K562 (cell line): ENCODE data around the gene NCOA1. TPM values are rescaled to one million over a fixed set of nuclear protein-coding genes. Genes with fewer than 3 reads are reported as not detected.
A peak's percentile ranks its signal among the peaks of the same experiment; 100 is the strongest.

Experiments used
- ATF1 ChIP-seq, 2 experiments: fragments of 450-650 bp in 1 of 2; IDR thresholded peaks; 2 replicates each; pipeline ENCODE4 v1.6.1; 2016; ENCODE audit warnings: missing compliant biosample characterization in 1 of 2, missing genetic modification characterization in 1 of 2
- DACH1 ChIP-seq: fragments of 450-650 bp; IDR thresholded peaks from 2 replicates; pipeline ENCODE4 v1.6.1; 2018; ENCODE audit not compliant: partially characterized antibody
- LEF1 ChIP-seq: fragments of 450-650 bp; IDR thresholded peaks from 2 replicates; pipeline ENCODE4 v1.6.1; 2016; ENCODE audit warnings: mild to moderate bottlenecking
- MECOM ChIP-seq: fragments of 250-450 bp; sonication (Bioruptor Pico); IDR thresholded peaks from 2 replicates; pipeline ENCODE4 v1.8.0; 2022; ENCODE audit warnings: inconsistent platforms
- NFE2L1 ChIP-seq: fragments of 450-650 bp; IDR thresholded peaks from 2 replicates; pipeline ENCODE4 v1.6.1; 2016; ENCODE audit warnings: missing genetic modification characterization, low read depth, mild to moderate bottlenecking, missing compliant biosample characterization, moderate library complexity, borderline replicate concordance
- PTBP1 ChIP-seq: fragments of 200-400 bp; formaldehyde crosslinking; IDR thresholded peaks from 2 replicates; pipeline ENCODE4 v1.6.1; 2017; ENCODE audit warnings: low read depth, low read length
- TAF1 ChIP-seq: IDR thresholded peaks from 2 replicates; pipeline ENCODE4 v1.6.1; 2011; ENCODE audit warnings: mild to moderate bottlenecking, low read length, moderate library complexity; ENCODE audit not compliant: insufficient read depth, control insufficient read depth, severe bottlenecking; ENCODE audit errors: extremely low read depth
- TARDBP ChIP-seq: fragments of 450-650 bp; IDR thresholded peaks from 2 replicates; pipeline ENCODE4 v1.6.1; 2016
- polyA plus RNA-seq, 8 experiments: library from polyadenylated mRNA; depleted of rRNA in 4 of 8; stranded (reverse) in 5 of 8; unstranded in 3 of 8; fragments of >200 nt; fragmentation: Nextera tagmentation in 2 of 8; fragmentation: Illumina TruSeq in 1 of 8; extraction: Ambion mirVana in 2 of 8; extraction: Trizol in 1 of 8; gene quantifications; 2 replicates each; pipeline versions ENCODE4 v1.2.1 to v1.2.3, GENCODE V29; 2011 to 2014; ENCODE audit warnings: inconsistent platforms in 1 of 8, missing spikeins in 1 of 8
- total RNA-seq, 7 experiments: library from RNA; depleted of rRNA in 6 of 7; stranded (reverse); fragments of >200 nt in 6 of 7; fragmentation: Illumina TruSeq in 2 of 7; extraction: Trizol in 2 of 7; gene quantifications; 2 replicates each; pipeline versions ENCODE4 v1.2.1 to v1.2.3, GENCODE V29; 2011 to 2021; ENCODE audit warnings: low replicate concordance in 1 of 7
- TF ChIP-seq, protein P1 (sequence below): fragments of 450-650 bp; IDR thresholded peaks from 2 replicates; pipeline ENCODE4 v1.6.1; 2016; ENCODE audit warnings: low read depth, mild to moderate bottlenecking, moderate library complexity
- TF ChIP-seq, protein P2 (sequence below): fragments of 450-650 bp; formaldehyde crosslinking; IDR thresholded peaks from 2 replicates; pipeline ENCODE4 v1.4.0; 2022; ENCODE audit warnings: missing genetic modification characterization
- TF ChIP-seq, protein P3 (sequence below): fragments of 450-650 bp; IDR thresholded peaks from 2 replicates; pipeline ENCODE4 v1.6.1; 2016; ENCODE audit warnings: low read depth
- TF ChIP-seq, protein P4 (sequence below): sonication (generic); formaldehyde crosslinking; IDR thresholded peaks from 2 replicates; pipeline ENCODE4 v1.8.0; 2023; ENCODE audit warnings: mild to moderate bottlenecking, missing genetic modification reagents
- TF ChIP-seq, protein P5 (sequence below): sonication (generic); formaldehyde crosslinking; IDR thresholded peaks from 2 replicates; pipeline ENCODE4 v1.8.0; 2022; ENCODE audit warnings: mild to moderate bottlenecking, missing genetic modification reagents

NCOA1 gene
- total and polyA plus RNA-seq, 9 of the 15 experiments (the other 6 are each of a cell fraction or from before 2014, with no cell fraction given), result 4.9 to 25.7 (median 17.0) TPM

DNA sequence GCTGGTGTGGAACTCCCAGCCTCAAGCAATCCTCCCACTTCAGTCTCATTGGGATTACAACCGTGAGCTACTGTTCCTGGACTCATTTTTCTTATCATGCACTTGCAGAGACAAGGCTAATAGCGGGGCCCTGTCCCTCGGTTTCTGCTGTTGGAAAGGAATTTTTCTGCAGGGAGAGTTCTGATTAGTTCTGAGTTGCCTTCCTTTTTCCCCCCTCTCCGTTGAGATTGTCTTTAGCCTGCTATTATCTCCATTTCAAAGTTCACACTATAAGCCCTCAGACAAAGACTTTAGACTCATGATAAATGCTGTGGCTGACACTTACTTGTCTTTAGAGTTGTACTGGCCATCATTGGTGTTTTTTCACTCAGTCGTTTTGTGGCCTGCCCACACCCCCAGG is 97.2 kb downstream of the NCOA1 start (continued):
- TF ChIP-seq, protein P1, sequence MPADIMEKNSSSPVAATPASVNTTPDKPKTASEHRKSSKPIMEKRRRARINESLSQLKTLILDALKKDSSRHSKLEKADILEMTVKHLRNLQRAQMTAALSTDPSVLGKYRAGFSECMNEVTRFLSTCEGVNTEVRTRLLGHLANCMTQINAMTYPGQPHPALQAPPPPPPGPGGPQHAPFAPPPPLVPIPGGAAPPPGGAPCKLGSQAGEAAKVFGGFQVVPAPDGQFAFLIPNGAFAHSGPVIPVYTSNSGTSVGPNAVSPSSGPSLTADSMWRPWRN, result no peak
- TF ChIP-seq, protein P2, sequence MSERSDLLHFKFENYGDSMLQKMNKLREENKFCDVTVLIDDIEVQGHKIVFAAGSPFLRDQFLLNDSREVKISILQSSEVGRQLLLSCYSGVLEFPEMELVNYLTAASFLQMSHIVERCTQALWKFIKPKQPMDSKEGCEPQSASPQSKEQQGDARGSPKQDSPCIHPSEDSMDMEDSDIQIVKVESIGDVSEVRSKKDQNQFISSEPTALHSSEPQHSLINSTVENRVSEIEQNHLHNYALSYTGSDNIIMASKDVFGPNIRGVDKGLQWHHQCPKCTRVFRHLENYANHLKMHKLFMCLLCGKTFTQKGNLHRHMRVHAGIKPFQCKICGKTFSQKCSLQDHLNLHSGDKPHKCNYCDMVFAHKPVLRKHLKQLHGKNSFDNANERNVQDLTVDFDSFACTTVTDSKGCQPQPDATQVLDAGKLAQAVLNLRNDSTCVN (CRISPR knock-in tag), result no peak
- TF ChIP-seq, protein P3, sequence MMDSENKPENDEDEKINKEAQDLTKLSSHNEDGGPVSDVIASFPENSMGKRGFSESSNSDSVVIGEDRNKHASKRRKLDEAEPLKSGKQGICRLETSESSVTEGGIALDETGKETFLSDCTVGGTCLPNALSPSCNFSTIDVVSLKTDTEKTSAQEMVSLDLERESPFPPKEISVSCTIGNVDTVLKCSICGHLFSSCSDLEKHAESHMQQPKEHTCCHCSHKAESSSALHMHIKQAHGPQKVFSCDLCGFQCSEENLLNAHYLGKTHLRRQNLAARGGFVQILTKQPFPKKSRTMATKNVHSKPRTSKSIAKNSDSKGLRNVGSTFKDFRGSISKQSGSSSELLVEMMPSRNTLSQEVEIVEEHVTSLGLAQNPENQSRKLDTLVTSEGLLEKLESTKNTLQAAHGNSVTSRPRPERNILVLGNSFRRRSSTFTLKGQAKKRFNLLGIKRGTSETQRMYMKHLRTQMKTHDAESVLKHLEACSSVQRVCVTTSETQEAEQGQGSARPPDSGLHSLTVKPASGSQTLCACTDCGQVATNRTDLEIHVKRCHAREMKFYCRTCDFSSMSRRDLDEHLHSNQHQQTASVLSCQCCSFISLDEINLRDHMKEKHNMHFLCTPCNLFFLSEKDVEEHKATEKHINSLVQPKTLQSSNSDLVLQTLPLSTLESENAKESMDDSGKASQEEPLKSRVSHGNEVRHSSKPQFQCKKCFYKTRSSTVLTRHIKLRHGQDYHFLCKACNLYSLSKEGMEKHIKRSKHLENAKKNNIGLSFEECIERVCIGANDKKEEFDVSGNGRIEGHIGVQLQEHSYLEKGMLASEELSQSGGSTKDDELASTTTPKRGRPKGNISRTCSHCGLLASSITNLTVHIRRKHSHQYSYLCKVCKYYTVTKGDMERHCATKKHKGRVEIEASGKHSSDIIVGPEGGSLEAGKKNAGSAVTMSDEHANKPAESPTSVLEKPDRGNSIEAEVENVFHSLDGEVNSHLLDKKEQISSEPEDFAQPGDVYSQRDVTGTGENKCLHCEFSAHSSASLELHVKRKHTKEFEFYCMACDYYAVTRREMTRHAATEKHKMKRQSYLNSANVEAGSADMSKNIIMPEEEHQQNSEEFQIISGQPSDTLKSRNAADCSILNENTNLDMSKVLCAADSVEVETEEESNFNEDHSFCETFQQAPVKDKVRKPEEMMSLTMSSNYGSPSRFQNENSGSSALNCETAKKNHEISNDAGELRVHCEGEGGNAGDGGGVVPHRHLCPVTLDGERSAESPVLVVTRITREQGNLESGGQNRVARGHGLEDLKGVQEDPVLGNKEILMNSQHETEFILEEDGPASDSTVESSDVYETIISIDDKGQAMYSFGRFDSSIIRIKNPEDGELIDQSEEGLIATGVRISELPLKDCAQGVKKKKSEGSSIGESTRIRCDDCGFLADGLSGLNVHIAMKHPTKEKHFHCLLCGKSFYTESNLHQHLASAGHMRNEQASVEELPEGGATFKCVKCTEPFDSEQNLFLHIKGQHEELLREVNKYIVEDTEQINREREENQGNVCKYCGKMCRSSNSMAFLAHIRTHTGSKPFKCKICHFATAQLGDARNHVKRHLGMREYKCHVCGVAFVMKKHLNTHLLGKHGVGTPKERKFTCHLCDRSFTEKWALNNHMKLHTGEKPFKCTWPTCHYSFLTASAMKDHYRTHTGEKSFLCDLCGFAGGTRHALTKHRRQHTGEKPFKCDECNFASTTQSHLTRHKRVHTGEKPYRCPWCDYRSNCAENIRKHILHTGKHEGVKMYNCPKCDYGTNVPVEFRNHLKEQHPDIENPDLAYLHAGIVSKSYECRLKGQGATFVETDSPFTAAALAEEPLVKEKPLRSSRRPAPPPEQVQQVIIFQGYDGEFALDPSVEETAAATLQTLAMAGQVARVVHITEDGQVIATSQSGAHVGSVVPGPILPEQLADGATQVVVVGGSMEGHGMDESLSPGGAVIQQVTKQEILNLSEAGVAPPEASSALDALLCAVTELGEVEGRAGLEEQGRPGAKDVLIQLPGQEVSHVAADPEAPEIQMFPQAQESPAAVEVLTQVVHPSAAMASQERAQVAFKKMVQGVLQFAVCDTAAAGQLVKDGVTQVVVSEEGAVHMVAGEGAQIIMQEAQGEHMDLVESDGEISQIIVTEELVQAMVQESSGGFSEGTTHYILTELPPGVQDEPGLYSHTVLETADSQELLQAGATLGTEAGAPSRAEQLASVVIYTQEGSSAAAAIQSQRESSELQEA, result no peak
- TF ChIP-seq DACH1, result peak; percentile 12
- no peak for TF ChIP-seq NFE2L1 (tag)
- no peak for TF ChIP-seq TARDBP
- TF ChIP-seq, protein P4, sequence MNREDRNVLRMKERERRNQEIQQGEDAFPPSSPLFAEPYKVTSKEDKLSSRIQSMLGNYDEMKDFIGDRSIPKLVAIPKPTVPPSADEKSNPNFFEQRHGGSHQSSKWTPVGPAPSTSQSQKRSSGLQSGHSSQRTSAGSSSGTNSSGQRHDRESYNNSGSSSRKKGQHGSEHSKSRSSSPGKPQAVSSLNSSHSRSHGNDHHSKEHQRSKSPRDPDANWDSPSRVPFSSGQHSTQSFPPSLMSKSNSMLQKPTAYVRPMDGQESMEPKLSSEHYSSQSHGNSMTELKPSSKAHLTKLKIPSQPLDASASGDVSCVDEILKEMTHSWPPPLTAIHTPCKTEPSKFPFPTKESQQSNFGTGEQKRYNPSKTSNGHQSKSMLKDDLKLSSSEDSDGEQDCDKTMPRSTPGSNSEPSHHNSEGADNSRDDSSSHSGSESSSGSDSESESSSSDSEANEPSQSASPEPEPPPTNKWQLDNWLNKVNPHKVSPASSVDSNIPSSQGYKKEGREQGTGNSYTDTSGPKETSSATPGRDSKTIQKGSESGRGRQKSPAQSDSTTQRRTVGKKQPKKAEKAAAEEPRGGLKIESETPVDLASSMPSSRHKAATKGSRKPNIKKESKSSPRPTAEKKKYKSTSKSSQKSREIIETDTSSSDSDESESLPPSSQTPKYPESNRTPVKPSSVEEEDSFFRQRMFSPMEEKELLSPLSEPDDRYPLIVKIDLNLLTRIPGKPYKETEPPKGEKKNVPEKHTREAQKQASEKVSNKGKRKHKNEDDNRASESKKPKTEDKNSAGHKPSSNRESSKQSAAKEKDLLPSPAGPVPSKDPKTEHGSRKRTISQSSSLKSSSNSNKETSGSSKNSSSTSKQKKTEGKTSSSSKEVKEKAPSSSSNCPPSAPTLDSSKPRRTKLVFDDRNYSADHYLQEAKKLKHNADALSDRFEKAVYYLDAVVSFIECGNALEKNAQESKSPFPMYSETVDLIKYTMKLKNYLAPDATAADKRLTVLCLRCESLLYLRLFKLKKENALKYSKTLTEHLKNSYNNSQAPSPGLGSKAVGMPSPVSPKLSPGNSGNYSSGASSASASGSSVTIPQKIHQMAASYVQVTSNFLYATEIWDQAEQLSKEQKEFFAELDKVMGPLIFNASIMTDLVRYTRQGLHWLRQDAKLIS (CRISPR knock-in tag), result no peak
- TF ChIP-seq, protein P5, sequence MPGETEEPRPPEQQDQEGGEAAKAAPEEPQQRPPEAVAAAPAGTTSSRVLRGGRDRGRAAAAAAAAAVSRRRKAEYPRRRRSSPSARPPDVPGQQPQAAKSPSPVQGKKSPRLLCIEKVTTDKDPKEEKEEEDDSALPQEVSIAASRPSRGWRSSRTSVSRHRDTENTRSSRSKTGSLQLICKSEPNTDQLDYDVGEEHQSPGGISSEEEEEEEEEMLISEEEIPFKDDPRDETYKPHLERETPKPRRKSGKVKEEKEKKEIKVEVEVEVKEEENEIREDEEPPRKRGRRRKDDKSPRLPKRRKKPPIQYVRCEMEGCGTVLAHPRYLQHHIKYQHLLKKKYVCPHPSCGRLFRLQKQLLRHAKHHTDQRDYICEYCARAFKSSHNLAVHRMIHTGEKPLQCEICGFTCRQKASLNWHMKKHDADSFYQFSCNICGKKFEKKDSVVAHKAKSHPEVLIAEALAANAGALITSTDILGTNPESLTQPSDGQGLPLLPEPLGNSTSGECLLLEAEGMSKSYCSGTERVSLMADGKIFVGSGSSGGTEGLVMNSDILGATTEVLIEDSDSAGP (CRISPR knock-in tag), result no peak
- no peak for TF ChIP-seq PTBP1
- TF ChIP-seq LEF1, result no peak
- no peak for TF ChIP-seq ATF1 (CRISPR knock-in tag; IDR thresholded peaks at IDR 0.05)
- no peak for TF ChIP-seq ATF1 (tag; IDR thresholded peaks at IDR 0.05)
- TF ChIP-seq TAF1, result no peak
- TF ChIP-seq MECOM, result peak; percentile 58; the same call in 1 of the 2 replicates
